IPS-18c (cell line): ENCODE data around the gene TPX2.

ENCODE experiments used
- H3K4me3 ChIP-seq: 2 replicates; pipeline ENCODE4 v1.7.0; 2013; ENCODE audit warnings: low read depth, mild to moderate bottlenecking, low read length, moderate library complexity; ENCODE audit not compliant: insufficient read depth
- H3K9me3 ChIP-seq: one replicate; pipeline ENCODE4 v1.6.1; 2013; ENCODE audit warnings: mild to moderate bottlenecking, low read length, moderate library complexity; ENCODE audit not compliant: control insufficient read depth, insufficient read depth

TPX2 gene

DNA sequence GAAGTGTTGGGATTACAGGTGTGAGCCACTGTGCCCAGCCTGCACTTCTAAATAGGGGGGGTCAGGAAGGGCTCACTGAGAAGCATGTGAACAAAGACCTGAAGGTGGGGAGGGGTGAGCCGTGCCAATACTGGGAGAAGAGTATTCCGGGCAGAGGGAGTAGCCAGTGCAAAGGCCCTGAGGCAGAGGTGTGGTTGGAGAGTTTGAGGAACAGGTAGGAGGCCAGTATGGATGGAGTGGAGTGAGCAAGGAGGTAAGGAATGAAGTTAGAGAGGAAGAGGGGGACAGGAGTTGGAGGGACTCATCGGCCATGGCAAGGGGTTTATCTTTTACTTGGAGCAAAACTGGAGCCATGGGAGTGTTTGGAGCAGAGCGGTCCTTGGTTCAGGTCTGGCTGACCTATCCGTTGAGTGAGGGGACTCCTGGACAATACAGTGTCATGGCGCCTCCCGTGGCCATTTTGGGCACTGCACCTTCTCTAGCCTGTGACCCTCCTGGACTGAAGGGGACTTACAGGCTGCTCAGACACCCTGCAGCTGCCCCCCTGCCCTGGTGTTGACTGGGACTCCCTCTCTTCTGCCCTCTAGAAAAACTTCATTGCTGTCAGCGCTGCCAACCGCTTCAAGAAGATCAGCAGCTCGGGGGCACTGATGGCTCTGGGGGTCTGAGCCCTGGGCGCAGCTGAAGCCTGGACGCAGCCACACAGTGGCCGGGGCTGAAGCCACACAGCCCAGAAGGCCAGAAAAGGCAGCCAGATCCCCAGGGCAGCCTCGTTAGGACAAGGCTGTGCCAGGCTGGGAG is 94.2 kb downstream of the TPX2 start:
- Histone ChIP-seq H3K9me3 (peaks cover 2% of the 10 kb centered on the region), H3K4me3 (no peak overlapping the region)

GRCh38 chr20:31833931-31834521 is 94.9 kb downstream of the TPX2 start:
- no peak overlapping the region for H3K4me3 ChIP-seq
- H3K9me3 ChIP-seq: peaks cover 2% of the 10 kb centered on the region

GRCh38 chr20:31835554-31835953 is 96.5 kb downstream of the TPX2 start:
- peaks cover 2% of the 10 kb centered on the region for H3K9me3 ChIP-seq
- no peak overlapping the region for H3K4me3 ChIP-seq

DNA sequence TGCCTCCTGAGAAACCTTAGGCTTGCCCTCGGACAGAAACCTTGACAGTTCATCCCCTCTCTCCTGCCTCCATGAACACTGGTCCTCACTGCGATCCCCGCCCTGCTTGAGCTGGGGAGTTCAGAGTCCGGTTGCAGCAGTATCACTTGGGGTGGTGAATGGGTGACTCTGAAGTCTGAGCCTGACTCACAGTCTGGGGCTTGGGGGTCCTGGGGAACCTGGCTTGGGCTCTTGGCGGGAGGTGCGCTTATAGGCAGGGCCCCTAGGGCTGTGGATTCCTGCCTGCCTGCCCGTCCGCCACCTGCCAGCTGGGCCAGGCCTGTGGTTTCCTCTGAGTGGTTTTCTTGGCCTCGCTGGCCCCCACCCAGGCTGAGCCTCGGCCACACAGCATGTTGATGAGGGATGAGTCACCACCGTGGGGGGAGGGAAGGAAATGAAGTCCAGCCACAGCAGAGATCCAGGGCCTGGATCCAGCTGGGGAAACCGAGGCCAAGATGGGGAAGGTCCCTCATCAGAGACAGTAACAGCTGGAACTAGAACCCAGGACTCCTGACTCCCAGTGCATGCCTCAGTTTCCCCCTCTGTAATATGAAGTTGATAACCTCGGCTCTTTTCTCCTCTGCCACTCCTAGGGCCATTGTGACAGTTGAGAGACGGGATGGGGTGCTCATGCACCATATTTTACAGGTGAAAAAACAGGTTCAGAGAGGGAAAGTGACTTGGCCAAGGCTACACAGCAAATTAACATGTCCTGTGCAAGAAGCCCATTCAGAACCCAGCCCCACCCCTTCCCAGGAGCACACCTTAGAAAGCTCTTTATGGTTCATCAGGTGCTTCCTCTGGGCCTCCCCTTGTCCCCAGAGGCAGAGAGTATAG is 97.1 kb downstream of the TPX2 start:
- Histone ChIP-seq H3K4me3 (no peak overlapping the region), H3K9me3 (peaks cover 2% of the 10 kb centered on the region)

- H3K4me3 ChIP-seq: no peak overlapping the region
- peaks cover 2% of the 10 kb centered on the region for H3K9me3 ChIP-seq
Observed at GRCh38 chr20:31836853-31837608, 97.9 kb downstream of the TPX2 start.

DNA sequence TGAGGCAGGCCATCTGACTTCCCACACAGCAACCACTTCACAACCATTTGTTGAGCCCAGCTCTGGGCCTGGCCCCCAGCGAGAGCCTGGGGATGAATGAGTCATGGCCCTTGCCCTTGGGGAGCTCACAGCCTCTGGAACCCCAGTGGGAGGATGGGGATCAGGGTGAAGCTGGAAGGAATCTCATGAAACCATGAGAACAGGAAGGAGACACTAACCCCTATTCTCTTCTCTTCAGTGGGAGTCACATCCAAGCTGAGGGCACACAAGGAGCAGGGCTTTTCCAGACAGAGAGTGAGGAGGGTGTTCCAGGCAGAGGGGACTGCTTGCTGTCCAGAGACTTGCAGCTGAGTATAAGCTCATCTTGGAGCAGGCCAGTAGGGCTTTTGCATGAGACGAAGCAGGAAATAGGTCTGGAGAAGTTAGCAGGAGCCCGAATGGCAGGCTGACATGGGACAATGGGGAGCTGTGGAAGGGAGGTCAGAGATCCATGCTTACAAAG is 98.9 kb downstream of the TPX2 start:
- H3K9me3 ChIP-seq: peaks cover 2% of the 10 kb centered on the region
- H3K4me3 ChIP-seq: no peak overlapping the region

DNA sequence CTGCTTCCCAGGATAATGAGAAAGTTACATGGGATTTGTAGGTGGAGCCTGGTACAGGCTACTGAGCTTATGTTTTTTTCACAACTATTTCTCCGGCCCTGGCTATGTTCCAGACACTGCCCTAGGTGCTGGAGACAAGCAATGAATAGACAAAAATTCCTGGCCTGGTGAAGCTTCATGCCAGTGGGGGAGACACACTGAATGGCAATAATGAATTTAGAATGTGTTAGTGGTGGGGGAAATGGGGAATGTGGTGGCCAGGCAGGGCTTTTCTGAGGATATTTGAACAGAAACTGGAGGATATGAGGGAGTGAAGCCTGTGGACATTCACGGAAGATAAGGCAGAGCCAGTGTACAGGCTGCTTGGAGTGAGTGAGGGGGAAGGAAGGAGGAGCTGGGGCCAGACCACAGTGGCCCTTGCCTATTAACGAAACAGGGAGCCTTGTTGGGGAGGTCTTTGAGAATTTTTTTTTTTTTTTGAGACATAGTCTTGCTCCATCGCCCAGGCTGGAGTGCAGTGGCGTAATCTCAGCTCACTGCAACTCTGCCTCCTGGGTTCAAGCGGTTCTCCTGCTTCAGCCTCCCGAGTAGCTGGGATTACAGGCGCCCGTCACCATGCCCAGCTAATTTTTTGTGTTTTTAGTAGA is 99.7 kb downstream of the TPX2 start:
- peaks cover 2% of the 10 kb centered on the region for H3K9me3 ChIP-seq
- no peak overlapping the region for H3K4me3 ChIP-seq

DNA sequence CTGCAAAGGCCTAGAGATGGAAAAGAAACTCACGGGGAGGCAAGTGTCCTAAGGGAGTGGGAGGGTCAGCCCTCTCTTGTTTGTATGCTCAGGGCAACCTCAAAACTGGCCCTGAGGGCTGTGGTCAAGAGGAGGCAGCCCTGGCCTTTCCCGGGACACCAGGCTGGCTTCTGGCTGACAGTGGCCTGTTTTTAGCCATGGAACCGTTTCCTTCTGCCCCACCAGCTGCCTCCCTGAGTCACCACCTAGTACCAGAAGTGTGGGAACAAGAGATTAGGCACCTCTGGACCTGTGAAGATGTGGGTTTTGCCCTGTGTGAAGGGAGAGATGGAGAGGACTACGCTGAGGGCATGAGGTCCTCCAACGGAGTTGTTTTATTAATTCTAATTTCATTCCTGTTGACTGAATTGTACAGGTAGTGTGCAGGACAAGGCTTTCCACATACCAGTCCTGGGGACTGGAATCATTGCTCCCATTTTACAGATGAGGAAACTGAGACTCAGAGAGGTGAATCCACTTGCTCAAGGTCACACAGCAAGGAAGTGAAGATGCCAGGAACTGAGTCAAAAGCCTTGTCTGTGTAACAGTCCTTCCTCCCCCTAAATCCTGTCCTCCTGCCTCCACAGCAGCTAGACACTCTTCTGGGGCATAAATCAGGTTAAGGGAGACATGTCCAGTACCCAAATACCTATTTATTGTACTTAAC is 100.8 kb downstream of the TPX2 start:
- Histone ChIP-seq H3K9me3 (peaks cover 2% of the 10 kb centered on the region), H3K4me3 (no peak overlapping the region)

- Histone ChIP-seq H3K9me3 (no peaks in the 10 kb centered on the region), H3K4me3 (no peak overlapping the region)
Observed at GRCh38 chr20:31840906-31841816, 102.1 kb downstream of the TPX2 start.

DNA sequence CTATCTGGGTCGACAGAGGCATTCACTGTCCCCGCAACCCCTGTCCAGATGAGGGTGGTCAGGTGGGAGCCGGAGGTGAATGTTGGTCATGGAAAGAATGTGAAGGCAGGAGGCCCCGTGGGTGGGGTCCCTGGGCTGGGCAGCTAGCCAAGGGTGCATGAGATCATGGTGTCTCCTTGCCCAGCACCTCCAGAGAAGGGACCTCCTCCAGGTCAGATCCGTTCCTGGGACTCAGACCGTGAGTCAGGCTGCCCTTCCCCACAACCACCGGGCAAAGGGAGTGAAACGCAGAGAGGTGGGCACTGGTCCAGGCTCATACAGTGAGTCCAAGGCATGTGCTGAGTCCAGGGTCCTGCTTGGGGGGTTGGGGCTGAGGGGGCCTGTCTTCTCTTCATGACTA is 102.8 kb downstream of the TPX2 start:
- no peak overlapping the region for H3K4me3 ChIP-seq
- no peaks in the 10 kb centered on the region for H3K9me3 ChIP-seq

DNA sequence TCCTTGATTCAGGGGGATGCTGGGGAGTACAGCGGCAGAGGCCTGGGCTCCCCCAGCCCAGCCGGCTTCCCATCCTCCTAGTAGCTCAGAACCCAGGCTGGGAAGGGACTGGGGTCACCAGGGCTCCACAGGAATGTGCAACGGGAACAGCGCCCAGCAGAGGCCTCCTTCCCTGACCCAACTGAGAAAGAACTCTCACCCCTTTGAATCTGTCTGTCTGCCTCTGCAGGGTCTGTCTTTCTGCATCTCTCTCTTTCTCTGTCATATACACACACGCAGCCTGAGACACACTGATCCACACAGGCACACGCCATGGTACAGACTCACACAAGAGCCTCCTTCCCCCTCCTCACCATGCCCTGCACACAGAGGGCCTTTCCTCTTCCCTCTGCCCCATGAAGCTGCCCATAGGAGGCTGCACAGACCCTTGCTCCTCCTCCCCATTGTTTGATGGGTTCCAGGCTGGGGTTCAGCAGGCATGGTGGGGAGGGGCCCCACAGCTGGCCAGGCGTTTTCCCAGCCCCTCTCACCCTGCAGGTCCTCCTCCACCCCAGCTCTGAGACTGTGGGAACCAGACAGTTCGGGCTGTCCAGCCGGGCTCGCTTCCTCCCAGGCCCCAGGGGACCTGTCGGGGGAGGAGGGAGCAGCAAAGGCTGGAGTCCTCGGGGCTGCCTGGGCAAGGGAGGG is 103.5 kb downstream of the TPX2 start:
- Histone ChIP-seq H3K9me3 (no peaks in the 10 kb centered on the region), H3K4me3 (no peak overlapping the region; the same call in 1 of the 2 replicates)

DNA sequence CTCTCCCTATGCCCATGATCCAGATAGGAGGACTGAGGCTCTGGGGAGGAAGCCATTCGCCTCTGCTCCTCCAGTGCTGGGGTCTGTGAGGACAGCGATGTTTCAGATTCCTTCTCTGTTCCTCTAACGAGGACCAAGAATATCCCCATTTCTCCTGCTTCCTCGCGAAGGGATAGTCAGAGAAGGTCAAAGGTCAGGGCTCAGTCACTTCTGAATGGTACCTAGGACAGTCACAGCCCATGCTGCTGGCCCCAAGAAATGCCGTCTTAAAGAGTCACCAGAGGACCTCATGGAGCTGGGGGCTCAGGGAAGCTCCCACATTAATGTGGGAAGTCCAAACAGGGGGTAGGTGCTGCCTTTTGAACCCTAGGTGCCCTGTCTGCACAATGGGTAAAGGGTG is 104.2 kb downstream of the TPX2 start:
- no peaks in the 10 kb centered on the region for H3K9me3 ChIP-seq
- no peak overlapping the region; the same call in 1 of the 2 replicates for H3K4me3 ChIP-seq

- no peak overlapping the region for H3K4me3 ChIP-seq
- no peaks in the 10 kb centered on the region for H3K9me3 ChIP-seq
Observed at GRCh38 chr20:31843881-31844280, 104.8 kb downstream of the TPX2 start.

- no peaks in the 10 kb centered on the region for H3K9me3 ChIP-seq
- H3K4me3 ChIP-seq: no peak overlapping the region
Observed at GRCh38 chr20:31844737-31845299, 105.7 kb downstream of the TPX2 start.
